Measurements from ENCODE around the gene CLIP3. TPM values are rescaled to one million over a fixed set of nuclear protein-coding genes. Genes with fewer than 3 reads are reported as not detected.

The CLIP3 gene, protein sequence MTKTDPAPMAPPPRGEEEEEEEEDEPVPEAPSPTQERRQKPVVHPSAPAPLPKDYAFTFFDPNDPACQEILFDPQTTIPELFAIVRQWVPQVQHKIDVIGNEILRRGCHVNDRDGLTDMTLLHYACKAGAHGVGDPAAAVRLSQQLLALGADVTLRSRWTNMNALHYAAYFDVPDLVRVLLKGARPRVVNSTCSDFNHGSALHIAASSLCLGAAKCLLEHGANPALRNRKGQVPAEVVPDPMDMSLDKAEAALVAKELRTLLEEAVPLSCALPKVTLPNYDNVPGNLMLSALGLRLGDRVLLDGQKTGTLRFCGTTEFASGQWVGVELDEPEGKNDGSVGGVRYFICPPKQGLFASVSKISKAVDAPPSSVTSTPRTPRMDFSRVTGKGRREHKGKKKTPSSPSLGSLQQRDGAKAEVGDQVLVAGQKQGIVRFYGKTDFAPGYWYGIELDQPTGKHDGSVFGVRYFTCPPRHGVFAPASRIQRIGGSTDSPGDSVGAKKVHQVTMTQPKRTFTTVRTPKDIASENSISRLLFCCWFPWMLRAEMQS
- total RNA-seq, result 18.4 and 29.3 TPM in 2 replicates

DNA sequence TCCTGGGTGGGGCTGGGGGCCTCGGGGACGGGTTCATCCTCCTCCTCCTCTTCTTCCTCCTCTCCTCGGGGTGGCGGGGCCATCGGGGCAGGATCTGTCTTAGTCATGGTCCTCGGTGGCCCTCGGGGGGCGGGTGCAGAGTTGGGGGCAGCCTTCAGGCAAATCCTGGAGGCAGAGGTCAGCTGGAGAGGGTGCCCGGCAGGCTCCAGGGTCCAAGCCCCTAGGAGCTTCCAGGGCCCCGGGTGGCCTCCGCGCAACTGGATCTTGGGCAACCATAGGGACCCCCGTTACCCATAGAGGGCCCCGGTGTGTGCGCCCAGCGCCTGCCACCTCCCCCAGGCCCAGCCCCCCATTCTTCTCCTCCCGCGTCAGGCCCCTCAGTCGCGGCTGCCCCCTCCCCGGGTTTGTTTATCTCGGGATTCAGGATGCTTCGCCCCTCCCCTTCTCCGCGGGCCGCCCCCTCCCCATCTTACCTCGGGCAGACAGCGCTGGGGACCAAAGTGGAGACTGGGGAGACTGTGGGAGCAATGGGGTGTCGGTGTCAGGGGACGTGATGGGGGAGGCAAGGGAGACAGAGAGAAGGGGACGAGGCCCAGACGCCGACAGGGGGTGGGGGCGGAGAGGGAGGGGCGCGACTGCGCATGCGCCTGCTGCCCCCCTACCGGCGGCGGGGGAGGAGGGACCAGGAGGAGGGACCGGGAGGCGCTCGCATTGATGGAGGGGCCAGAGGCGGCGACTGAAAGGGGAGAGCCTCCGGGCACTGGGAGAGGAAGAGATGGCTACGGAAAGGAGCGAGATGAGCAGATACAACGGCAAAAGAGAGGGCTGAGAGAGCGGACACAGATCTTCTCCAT, at the start of gene CLIP3:
Gene CLIP3 (minus strand): TSS at position 623 of the 854 bp plus-strand sequence. CDS start 516 bp downstream, at position 107.

DNA sequence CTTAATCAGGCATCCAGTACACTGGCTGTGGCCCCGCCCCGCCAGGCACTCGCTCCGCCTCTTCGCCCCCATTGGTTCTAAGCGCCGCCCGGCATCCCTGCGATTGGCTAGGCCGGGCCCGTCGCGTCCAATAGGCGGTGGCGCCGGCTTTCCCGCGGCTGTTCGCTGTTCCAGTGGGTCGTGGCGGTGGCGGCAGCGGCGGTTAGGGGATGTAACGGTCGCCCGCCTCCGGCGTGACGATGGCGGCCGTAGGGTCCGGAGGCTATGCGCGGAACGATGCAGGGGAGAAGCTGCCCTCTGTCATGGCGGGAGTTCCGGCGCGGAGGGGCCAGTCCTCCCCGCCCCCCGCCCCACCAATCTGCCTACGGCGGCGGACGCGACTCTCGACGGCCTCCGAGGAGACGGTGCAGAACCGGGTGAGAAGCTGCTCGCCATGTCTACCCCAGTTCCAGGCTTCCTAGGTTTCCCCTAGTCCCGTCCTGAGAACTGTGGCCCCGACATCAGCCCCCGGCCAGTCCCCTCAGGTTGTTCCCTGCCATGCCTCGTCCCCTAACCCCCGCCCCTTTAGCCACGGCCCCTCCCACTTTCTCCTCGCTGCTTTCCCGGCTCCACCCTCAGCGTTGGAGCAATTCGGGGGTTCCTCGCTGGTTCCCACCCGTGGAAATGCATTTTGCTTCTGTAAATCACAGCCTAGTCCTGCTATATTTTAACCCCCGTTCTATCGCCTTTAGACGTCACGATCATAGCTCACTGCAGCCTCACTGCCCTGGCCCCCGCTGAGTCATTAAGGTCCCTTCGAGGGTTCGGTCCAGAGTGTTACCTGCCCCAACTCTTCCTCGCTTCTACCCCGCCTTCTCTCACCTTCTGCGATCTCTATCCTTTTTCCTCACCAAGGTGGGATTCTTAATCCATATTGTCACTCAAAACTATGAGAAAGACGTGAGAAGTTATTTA, 22.3 kb upstream of the CLIP3 start, which contains the start of gene WDR62:
Gene WDR62 (plus strand): TSS at position 165 of the 954 bp plus-strand sequence. CDS start 75 bp downstream, at position 240.

DNA sequence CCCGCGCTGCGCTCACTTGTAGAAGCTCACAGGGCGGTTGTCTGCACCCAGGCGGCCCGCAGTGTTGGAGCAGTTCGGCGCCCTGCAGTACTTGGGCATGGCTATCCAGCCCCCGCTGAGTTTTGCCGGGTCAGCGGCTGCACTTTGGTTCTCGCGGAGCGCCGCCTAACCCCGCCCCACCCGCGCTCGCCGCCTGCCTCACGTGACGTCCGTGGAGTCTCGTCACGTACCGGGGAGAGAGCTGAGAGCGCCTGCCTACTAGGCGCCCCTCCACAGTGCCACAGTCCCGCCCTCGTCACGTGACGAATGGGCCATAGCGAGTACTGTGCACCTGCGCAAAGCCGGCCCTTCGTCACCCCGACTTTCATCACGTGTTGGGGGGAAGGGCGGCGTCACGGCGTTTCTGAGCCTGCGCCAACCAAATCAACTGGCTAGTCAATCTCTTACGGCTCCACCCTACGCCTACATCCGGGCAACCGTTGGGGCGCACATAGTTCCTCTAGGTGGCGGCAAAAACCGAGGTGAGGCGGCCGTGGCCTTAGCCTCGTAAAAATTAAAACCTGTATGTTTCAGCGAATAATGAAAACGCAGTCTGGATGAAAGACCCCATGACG, 21.6 kb upstream of the CLIP3 start, which contains the start of gene THAP8:
Gene THAP8 (minus strand): TSS at position 167 of the 614 bp plus-strand sequence. CDS start 68 bp downstream, at position 99.

DNA sequence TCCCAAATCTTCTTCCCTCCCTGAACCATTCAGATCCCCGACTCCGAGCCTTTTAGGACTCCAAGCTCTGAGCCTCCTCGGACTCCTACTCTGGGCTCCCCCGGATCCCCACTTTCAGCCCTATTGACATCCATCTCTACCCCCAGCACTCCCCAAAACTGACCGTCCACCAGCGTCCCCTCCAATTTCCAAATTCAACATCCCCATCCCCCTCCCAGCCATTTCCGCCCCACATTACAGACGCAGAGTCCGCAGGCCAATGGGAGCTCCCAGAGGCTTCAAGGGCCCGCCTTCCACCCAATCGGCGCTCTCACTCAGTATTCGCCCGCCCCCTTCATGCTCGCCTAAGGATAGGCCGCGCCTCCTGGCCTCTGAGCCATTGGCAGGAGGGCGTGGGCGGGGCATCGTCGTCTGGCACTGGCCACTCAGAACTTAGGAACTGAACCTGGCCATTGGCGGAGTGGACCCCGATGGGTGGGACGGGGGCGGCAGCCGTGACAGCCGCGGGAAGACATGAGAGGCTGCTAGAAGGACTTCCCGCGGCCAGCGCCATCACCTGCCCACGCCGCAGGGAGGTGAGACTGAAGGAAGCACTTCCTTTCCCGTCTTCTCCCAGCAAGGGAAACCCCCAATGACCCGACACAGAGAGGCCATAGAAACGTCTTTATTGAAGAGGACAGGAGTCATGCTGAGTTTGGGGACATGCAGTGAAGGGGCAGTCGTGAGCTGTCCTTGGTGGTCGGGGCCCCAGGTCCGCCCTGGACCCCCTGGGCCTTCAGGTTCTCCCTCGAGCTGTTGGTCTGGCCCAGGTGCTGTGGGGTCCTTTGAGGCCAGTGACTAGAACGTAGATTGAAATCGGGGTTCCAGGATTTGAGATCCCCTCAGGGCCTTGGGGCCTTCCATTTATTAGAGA, 18.4 kb downstream of the CLIP3 start, which contains the start of gene ALKBH6:
Gene ALKBH6 (minus strand): TSS at position 202 of the 913 bp plus-strand sequence. CDS start 816 bp downstream, outside the sequence.

DNA sequence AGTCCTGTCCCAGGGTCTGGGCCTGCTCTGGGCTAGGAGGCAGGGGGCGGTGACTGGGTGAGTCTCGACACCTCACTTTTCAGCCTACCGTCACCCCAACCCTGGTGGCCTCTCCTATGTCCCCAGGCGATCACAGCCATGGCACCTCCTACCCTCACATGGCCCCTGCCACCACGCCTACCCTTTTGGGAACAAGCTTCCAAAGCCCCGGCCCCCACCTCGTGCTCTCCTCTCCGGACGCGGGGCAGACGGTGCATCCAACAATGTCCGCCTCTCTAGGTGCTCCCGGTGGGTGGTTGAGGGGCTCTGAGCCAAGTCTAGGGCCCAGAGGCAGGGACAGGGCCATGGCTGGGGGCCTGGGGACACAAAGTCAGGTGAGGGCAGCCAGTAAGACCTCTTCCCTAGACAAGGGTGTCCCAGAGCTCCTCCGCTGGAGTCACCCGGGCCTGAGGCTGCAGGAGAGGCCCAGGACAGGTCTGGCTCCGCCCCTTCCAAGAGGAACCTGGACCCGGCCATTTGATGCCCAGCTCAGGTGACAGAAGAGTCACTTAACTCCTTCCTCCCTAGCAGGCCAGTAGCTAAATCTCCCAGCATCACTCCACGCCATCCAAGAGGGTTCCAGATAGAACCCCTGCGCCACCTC, 24.2 kb downstream of the CLIP3 start, which contains the start of gene SYNE4:
Gene SYNE4 (minus strand): TSS at position 478 of the 643 bp plus-strand sequence. CDS start 132 bp downstream, at position 346.

DNA sequence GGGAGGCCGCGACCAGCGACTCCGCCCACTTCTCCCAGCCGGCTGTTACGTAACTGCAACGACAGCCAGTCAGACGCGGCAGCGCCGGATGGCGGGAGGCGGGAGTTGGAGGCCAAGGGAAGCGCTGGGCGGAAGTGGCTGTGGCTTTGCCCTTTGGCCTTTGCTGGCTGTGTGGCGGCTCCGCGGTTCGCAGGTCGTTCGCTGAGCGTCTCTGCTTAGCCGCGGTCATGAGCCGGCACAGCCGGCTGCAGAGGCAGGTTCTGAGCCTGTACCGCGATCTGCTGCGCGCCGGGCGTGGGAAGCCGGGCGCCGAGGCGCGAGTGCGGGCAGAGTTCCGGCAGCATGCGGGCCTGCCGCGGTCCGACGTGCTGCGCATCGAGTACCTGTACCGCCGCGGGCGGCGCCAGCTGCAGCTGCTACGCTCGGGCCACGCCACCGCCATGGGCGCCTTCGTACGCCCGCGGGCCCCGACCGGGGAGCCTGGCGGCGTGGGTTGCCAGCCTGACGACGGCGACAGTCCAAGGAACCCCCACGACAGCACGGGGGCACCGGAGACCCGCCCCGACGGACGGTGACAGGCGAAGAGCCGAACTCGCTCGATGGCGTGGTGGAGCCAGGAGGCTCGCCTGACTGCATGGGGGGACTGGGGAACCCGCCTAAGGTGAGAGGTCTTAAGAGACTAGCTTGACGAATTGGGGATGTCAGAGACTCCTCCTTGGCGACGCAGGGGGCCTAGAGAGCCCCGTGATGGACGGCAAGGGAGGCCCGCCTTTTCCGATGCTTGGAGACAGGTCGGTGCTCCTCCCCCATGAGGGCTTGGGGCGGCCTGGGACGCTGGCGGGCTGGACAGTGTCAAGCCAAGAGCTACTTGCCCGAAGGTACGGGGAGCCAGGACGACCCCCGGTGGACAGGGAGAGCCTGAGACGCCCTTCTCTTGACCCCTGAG, 37.4 kb downstream of the CLIP3 start, which contains the start of gene SDHAF1:
Gene SDHAF1 (plus strand): TSS at position 141 of the 946 bp plus-strand sequence. CDS start 87 bp downstream, at position 228.

Other genes starting within 250 kb of the CLIP3 start
- gene PRODH2, start 220.0 kb downstream of the CLIP3 start, total RNA-seq, result not detected in 2 replicates
- gene NPHS1, start 180.4 kb downstream of the CLIP3 start, total RNA-seq, result not detected in 2 replicates
- gene KIRREL2, start 176.0 kb downstream of the CLIP3 start, total RNA-seq, result 0.17 TPM in 1 of 2 replicates, not detected in the other
- 8.9 and 27.8 TPM in 2 replicates for gene APLP1, start 164.3 kb downstream of the CLIP3 start, total RNA-seq
- 0.34 and 1.5 TPM in 2 replicates for gene NFKBID, start 132.3 kb downstream of the CLIP3 start, total RNA-seq
- not detected in 2 replicates for gene HCST, start 130.3 kb downstream of the CLIP3 start, total RNA-seq
- gene TYROBP, start 124.6 kb downstream of the CLIP3 start, total RNA-seq, result not detected in 2 replicates
- 8.6 and 9.7 TPM in 2 replicates for gene LRFN3, start 96.5 kb downstream of the CLIP3 start, total RNA-seq
- gene SDHAF1, start 37.7 kb downstream of the CLIP3 start, total RNA-seq, result 37.3 and 43.3 TPM in 2 replicates
- 0.35 TPM in 1 of 2 replicates, not detected in the other for gene SYNE4, start 24.1 kb downstream of the CLIP3 start, total RNA-seq
- gene ALKBH6, start 18.7 kb downstream of the CLIP3 start, total RNA-seq, result 20.9 and 23.7 TPM in 2 replicates
- gene THAP8, start 21.4 kb upstream of the CLIP3 start, total RNA-seq, result 11.9 and 20.5 TPM in 2 replicates
- 0.09 and 1.2 TPM in 2 replicates for gene WDR62, start 22.0 kb upstream of the CLIP3 start, total RNA-seq
- not detected in 2 replicates for gene OVOL3, start 78.3 kb upstream of the CLIP3 start, total RNA-seq
- gene POLR2I, start 82.0 kb upstream of the CLIP3 start, total RNA-seq, result 34.4 and 47.3 TPM in 2 replicates
- gene TBCB, start 82.6 kb upstream of the CLIP3 start, total RNA-seq, result 159 and 271 TPM in 2 replicates
- 190 and 422 TPM in 2 replicates for gene CAPNS1, start 107.2 kb upstream of the CLIP3 start, total RNA-seq
- gene COX7A1, start 119.6 kb upstream of the CLIP3 start, total RNA-seq, result 17.6 and 22.8 TPM in 2 replicates
- 1.2 and 2.7 TPM in 2 replicates for gene ZNF565, start 181.8 kb upstream of the CLIP3 start, total RNA-seq
- gene ZNF146, start 182.2 kb upstream of the CLIP3 start, total RNA-seq, result 49.5 and 60.3 TPM in 2 replicates